ENCODE results near the gene BAZ1B. TPM values are rescaled to one million over a fixed set of nuclear protein-coding genes. Genes with fewer than 3 reads are reported as not detected.
A peak's percentile ranks its signal among the peaks of the same experiment; 100 is the strongest.
"Not testable (repeated sequence)": the region's sequence is repeated elsewhere in the genome, so short reads cannot be mapped to it uniquely, and the experiment has no call there.

The BAZ1B gene
- total and polyA plus RNA-seq, 5 donors from 2014 or later = 13.0 to 61.8 (median 13.9) TPM

DNA sequence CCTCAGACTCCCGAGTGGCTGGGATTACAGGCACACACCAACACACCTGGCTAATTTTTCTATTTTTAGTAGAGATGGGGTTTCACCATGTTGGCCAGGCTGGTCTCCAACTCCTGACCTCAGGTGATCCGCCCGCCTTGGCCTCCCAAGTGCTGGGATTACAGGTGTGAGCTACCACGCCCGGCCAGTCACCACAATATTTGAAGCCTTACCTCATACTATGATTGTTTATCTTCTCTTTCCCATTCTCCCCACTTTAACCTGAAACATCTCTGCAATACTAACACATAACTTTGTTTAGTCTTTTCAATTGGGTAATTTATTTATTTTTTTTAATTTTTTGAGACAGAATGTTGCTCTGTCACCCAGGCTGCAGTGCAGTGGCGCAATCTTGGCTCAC lies 55.0 kb downstream of the BAZ1B start:
- not testable (repeated sequence) for H3K4me1 ChIP-seq (ENCODE audit: control insufficient read depth, insufficient read depth, low read length, poor library complexity, severe bottlenecking); H3K27ac ChIP-seq (ENCODE audit: insufficient read depth, low read length, poor library complexity, severe bottlenecking); H3K27ac Mint-ChIP-seq; H3K9me3 ChIP-seq (ENCODE audit: control insufficient read depth in 2 of 2, low read length in 2 of 2); H3K27me3 ChIP-seq (ENCODE audit: control insufficient read depth, insufficient read depth, low read length); ATAC-seq (ENCODE audit: low read depth in 2 of 2); H3K4me3 ChIP-seq (ENCODE audit: low read depth, low read length); H3K9me3 Mint-ChIP-seq; DNase-seq; H3K4me3 Mint-ChIP-seq; H3K27me3 Mint-ChIP-seq
- Mint-ChIP-seq H3K36me3 (peaks cover 40% of the 10 kb centered on the region), H3K4me1 (peaks cover 0 to 16% (median 5%) of the 10 kb centered on the region in 4 donors)
- H3K36me3 ChIP-seq (ENCODE audit: control insufficient read depth, insufficient read depth, low read length) = peaks cover 82% of the 10 kb centered on the region

- Mint-ChIP-seq H3K36me3 (peaks cover 44% of the 10 kb centered on the region), H3K4me3 (no peak overlapping the region), H3K27me3 (no peaks in the 10 kb centered on the region)
Observed at GRCh38 chr7:73466112-73466511, 56.0 kb downstream of the BAZ1B start.

GRCh38 chr7:73463966-73464365 lies 58.1 kb downstream of the BAZ1B start:
- no peak for ATAC-seq (ENCODE audit: low read depth in 2 of 2)
- peak overlapping the region in 2 of 3 donors; percentile 33 to 44 for H3K27ac Mint-ChIP-seq
- H3K36me3 Mint-ChIP-seq = peaks cover 38% of the 10 kb centered on the region

More at GRCh38 chr7:73466112-73466511, 56.0 kb downstream of the BAZ1B start:
- Mint-ChIP-seq H3K9me3 (no peaks in the 10 kb centered on the region), H3K27ac (peak overlapping the region in 1 of 3 donors; percentile 23), H3K4me1 (peaks cover 0 to 10% (median 1%) of the 10 kb centered on the region in 4 donors)
- H3K4me1 ChIP-seq (ENCODE audit: control insufficient read depth, insufficient read depth, low read length, poor library complexity, severe bottlenecking) = no peaks in the 10 kb centered on the region
- peaks cover 86% of the 10 kb centered on the region for H3K36me3 ChIP-seq (ENCODE audit: control insufficient read depth, insufficient read depth, low read length)
- H3K27me3 ChIP-seq (ENCODE audit: control insufficient read depth, insufficient read depth, low read length) = no peaks in the 10 kb centered on the region
- DNase-seq (no peak), ATAC-seq (ENCODE audit: low read depth in 2 of 2) (no peak)
- no peak overlapping the region for H3K4me3 ChIP-seq (ENCODE audit: low read depth, low read length)
- H3K9me3 ChIP-seq (ENCODE audit: control insufficient read depth in 2 of 2, low read length in 2 of 2) = no peaks in the 10 kb centered on the region
- H3K27ac ChIP-seq (ENCODE audit: insufficient read depth, low read length, poor library complexity, severe bottlenecking) = no peak overlapping the region

GRCh38 chr7:73463260-73463659 lies 58.8 kb downstream of the BAZ1B start:
- ATAC-seq (ENCODE audit: low read depth in 2 of 2) (no peak), DNase-seq (no peak)
- Mint-ChIP-seq H3K9me3 (no peaks in the 10 kb centered on the region), H3K27me3 (no peaks in the 10 kb centered on the region), H3K4me1 (peaks cover 0 to 5% (median 1%) of the 10 kb centered on the region in 4 donors), H3K4me3 (peak overlapping the region in 1 of 4 donors; percentile 27), H3K36me3 (peaks cover 38% of the 10 kb centered on the region), H3K27ac (peak overlapping the region in 1 of 3 donors; percentile 44)
- H3K27me3 ChIP-seq (ENCODE audit: control insufficient read depth, insufficient read depth, low read length) = no peaks in the 10 kb centered on the region
- peaks cover 85% of the 10 kb centered on the region for H3K36me3 ChIP-seq (ENCODE audit: control insufficient read depth, insufficient read depth, low read length)
- H3K4me1 ChIP-seq (ENCODE audit: control insufficient read depth, insufficient read depth, low read length, poor library complexity, severe bottlenecking) = no peaks in the 10 kb centered on the region
- no peak overlapping the region for H3K27ac ChIP-seq (ENCODE audit: insufficient read depth, low read length, poor library complexity, severe bottlenecking)
- H3K9me3 ChIP-seq (ENCODE audit: control insufficient read depth in 2 of 2, low read length in 2 of 2) = no peaks in the 10 kb centered on the region
- H3K4me3 ChIP-seq (ENCODE audit: low read depth, low read length) = no peak overlapping the region

More at GRCh38 chr7:73463966-73464365, 58.1 kb downstream of the BAZ1B start:
- Histone ChIP-seq H3K4me3 (ENCODE audit: low read depth, low read length) (no peak overlapping the region), H3K4me1 (ENCODE audit: control insufficient read depth, insufficient read depth, low read length, poor library complexity, severe bottlenecking) (no peaks in the 10 kb centered on the region), H3K9me3 (ENCODE audit: control insufficient read depth in 2 of 2, low read length in 2 of 2) (no peaks in the 10 kb centered on the region), H3K27me3 (ENCODE audit: control insufficient read depth, insufficient read depth, low read length) (no peaks in the 10 kb centered on the region), H3K36me3 (ENCODE audit: control insufficient read depth, insufficient read depth, low read length) (peaks cover 86% of the 10 kb centered on the region), H3K27ac (ENCODE audit: insufficient read depth, low read length, poor library complexity, severe bottlenecking) (no peak overlapping the region)
- H3K27me3 Mint-ChIP-seq = no peaks in the 10 kb centered on the region
- H3K9me3 Mint-ChIP-seq = no peaks in the 10 kb centered on the region
- DNase-seq = no peak
- peaks cover 0 to 6% (median 1%) of the 10 kb centered on the region in 4 donors for H3K4me1 Mint-ChIP-seq
- H3K4me3 Mint-ChIP-seq = no peak overlapping the region

- H3K4me3 ChIP-seq (ENCODE audit: low read depth, low read length) = no peak overlapping the region
- no peaks in the 10 kb centered on the region for H3K27me3 ChIP-seq (ENCODE audit: control insufficient read depth, insufficient read depth, low read length)
- no peaks in the 10 kb centered on the region for H3K4me1 ChIP-seq (ENCODE audit: control insufficient read depth, insufficient read depth, low read length, poor library complexity, severe bottlenecking)
- DNase-seq (no peak), ATAC-seq (ENCODE audit: low read depth in 2 of 2) (no peak)
- Mint-ChIP-seq H3K9me3 (no peaks in the 10 kb centered on the region), H3K4me1 (peaks cover 0 to 5% (median 1%) of the 10 kb centered on the region in 4 donors), H3K27ac (peak overlapping the region in 1 of 3 donors; percentile 69), H3K4me3 (no peak overlapping the region), H3K27me3 (no peaks in the 10 kb centered on the region), H3K36me3 (peaks cover 50% of the 10 kb centered on the region)
- H3K27ac ChIP-seq (ENCODE audit: insufficient read depth, low read length, poor library complexity, severe bottlenecking) = no peak overlapping the region
- no peaks in the 10 kb centered on the region for H3K9me3 ChIP-seq (ENCODE audit: control insufficient read depth in 2 of 2, low read length in 2 of 2)
- peaks cover 90% of the 10 kb centered on the region for H3K36me3 ChIP-seq (ENCODE audit: control insufficient read depth, insufficient read depth, low read length)
Observed at GRCh38 chr7:73461782-73462285, 60.3 kb downstream of the BAZ1B start.

DNA sequence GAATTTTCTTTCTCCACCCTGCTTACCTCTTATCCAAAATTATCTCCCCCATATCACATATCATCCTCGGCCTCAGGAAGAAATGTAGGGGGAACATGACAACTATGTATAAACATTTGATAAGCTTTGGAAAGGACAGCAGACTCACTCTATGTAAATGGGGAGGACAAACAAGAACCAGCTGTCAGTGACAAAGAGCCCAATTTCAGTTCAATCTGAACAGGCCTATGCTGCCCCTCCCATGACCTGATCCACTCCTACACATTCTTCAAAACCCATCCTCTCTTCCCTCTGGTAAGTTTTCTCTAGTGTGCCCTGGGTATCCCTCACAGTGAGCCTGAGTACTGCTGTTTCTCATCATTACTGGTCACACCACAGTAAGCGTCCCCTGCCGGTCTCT lies 67.7 kb downstream of the BAZ1B start:
- H3K9me3 ChIP-seq (ENCODE audit: control insufficient read depth in 2 of 2, low read length in 2 of 2) = no peaks in the 10 kb centered on the region
- no peak overlapping the region for H3K27ac ChIP-seq (ENCODE audit: insufficient read depth, low read length, poor library complexity, severe bottlenecking)
- H3K4me3 Mint-ChIP-seq = no peak overlapping the region
- peak overlapping the region in 1 of 3 donors; percentile 57 for H3K27ac Mint-ChIP-seq
- no peak overlapping the region for H3K4me3 ChIP-seq (ENCODE audit: low read depth, low read length)
- no peaks in the 10 kb centered on the region for H3K4me1 ChIP-seq (ENCODE audit: control insufficient read depth, insufficient read depth, low read length, poor library complexity, severe bottlenecking)
- H3K4me1 Mint-ChIP-seq = peaks cover 6 to 12% (median 6%) of the 10 kb centered on the region in 4 donors
- H3K27me3 ChIP-seq (ENCODE audit: control insufficient read depth, insufficient read depth, low read length) = no peaks in the 10 kb centered on the region
- H3K27me3 Mint-ChIP-seq = no peaks in the 10 kb centered on the region
- ATAC-seq (ENCODE audit: low read depth in 2 of 2) (no peak), DNase-seq (no peak)
- H3K9me3 Mint-ChIP-seq = no peaks in the 10 kb centered on the region
- H3K36me3 Mint-ChIP-seq = peaks cover 44% of the 10 kb centered on the region
- peaks cover 77% of the 10 kb centered on the region for H3K36me3 ChIP-seq (ENCODE audit: control insufficient read depth, insufficient read depth, low read length)

GRCh38 chr7:73452999-73453635 lies 69.0 kb downstream of the BAZ1B start:
- H3K4me3 ChIP-seq (ENCODE audit: low read depth, low read length) = no peak overlapping the region
- H3K4me1 Mint-ChIP-seq = peaks cover 6 to 17% (median 8%) of the 10 kb centered on the region in 4 donors
- no peaks in the 10 kb centered on the region for H3K9me3 ChIP-seq (ENCODE audit: control insufficient read depth in 2 of 2, low read length in 2 of 2)
- H3K9me3 Mint-ChIP-seq = no peaks in the 10 kb centered on the region
- DNase-seq = no peak
- H3K27ac Mint-ChIP-seq = peak overlapping the region in 2 of 3 donors; percentile 4 to 44
- ATAC-seq (ENCODE audit: low read depth in 2 of 2) = no peak
- H3K4me3 Mint-ChIP-seq = no peak overlapping the region
- no peaks in the 10 kb centered on the region for H3K4me1 ChIP-seq (ENCODE audit: control insufficient read depth, insufficient read depth, low read length, poor library complexity, severe bottlenecking)
- H3K27me3 Mint-ChIP-seq = no peaks in the 10 kb centered on the region
- H3K36me3 ChIP-seq (ENCODE audit: control insufficient read depth, insufficient read depth, low read length) = peaks cover 79% of the 10 kb centered on the region
- H3K27me3 ChIP-seq (ENCODE audit: control insufficient read depth, insufficient read depth, low read length) = no peaks in the 10 kb centered on the region
- H3K36me3 Mint-ChIP-seq = peaks cover 49% of the 10 kb centered on the region
- no peak overlapping the region for H3K27ac ChIP-seq (ENCODE audit: insufficient read depth, low read length, poor library complexity, severe bottlenecking)

Measured in CD4-positive, CD25-positive, alpha-beta regulatory T cell (primary cell).